Measurements from ENCODE around the gene RPUSD1.

The RPUSD1 gene

GRCh38 chr16:797120-797420 is 8.9 kb upstream of the RPUSD1 start:
- H3K4ac ChIP-seq (ENCODE audit: low read depth in 1 of 2, low read length in 2 of 2), result no peak overlapping the region

GRCh38 chr16:796296-797119 is 8.3 kb upstream of the RPUSD1 start:
- Histone ChIP-seq H2BK12ac (ENCODE audit: low read length in 2 of 2) (no peak overlapping the region), H3K14ac (ENCODE audit: low read length in 2 of 2) (no peak overlapping the region), H3K36me3 (ENCODE audit: control insufficient read depth in 1 of 2, insufficient read depth in 2 of 2, low read depth in 1 of 2, low read length in 2 of 2) (peaks cover 0 to 65% of the 10 kb centered on the region in 2 experiments), H3K4me1 (ENCODE audit: control insufficient read depth, insufficient read depth, low read depth, low read length) (peaks cover 12% of the 10 kb centered on the region), H3K9me3 (ENCODE audit: control insufficient read depth, low read length) (no peaks in the 10 kb centered on the region), H3K27me3 (ENCODE audit: control insufficient read depth in 1 of 2, insufficient read depth in 1 of 2, low read length in 2 of 2) (peaks cover 25% of the 10 kb centered on the region in 2 experiments), H3K18ac (ENCODE audit: low read depth in 1 of 2, low read length in 2 of 2) (no peak overlapping the region), H3K4ac (ENCODE audit: low read depth in 1 of 2, low read length in 2 of 2) (no peak overlapping the region), H2BK5ac (ENCODE audit: low read depth, low read length, poor library complexity, severe bottlenecking) (no peak overlapping the region), H3K27ac (ENCODE audit: low read length, poor library complexity, severe bottlenecking) (no peak overlapping the region), H3K9ac (ENCODE audit: low read length) (no peak overlapping the region), H4K91ac (ENCODE audit: low read length) (no peak overlapping the region), H2BK120ac (ENCODE audit: low read depth, low read length) (no peak overlapping the region), H2AFZ (ENCODE audit: low read depth, low read length) (no peak overlapping the region), H2BK15ac (ENCODE audit: low read depth, poor library complexity, severe bottlenecking) (no peak overlapping the region), H3K23ac (ENCODE audit: low read length in 2 of 2) (no peak overlapping the region), H3K4me2 (ENCODE audit: low read length, poor library complexity, severe bottlenecking) (no peak overlapping the region), H3K4me3 (ENCODE audit: insufficient read depth in 1 of 2, low read depth in 1 of 2, low read length in 2 of 2) (no peak overlapping the region), H3K79me1 (replicated peaks; ENCODE audit: low read length, poor library complexity, severe bottlenecking) (peaks cover 3% of the 10 kb centered on the region), H2AK5ac (ENCODE audit: low read length, severe bottlenecking) (no peak overlapping the region), H4K8ac (ENCODE audit: low read length) (no peak overlapping the region)
- DNase-seq, result no peak
- WGBS, result 94% methylated on average over 38 of the region's 38 CpGs

More at GRCh38 chr16:797120-797420, 8.9 kb upstream of the RPUSD1 start:
- H3K23ac ChIP-seq (ENCODE audit: low read length in 2 of 2), result no peak overlapping the region
- peaks cover 12% of the 10 kb centered on the region for H3K4me1 ChIP-seq (ENCODE audit: control insufficient read depth, insufficient read depth, low read depth, low read length)
- H2BK12ac ChIP-seq (ENCODE audit: low read length in 2 of 2), result no peak overlapping the region
- no peak overlapping the region for H3K4me2 ChIP-seq (ENCODE audit: low read length, poor library complexity, severe bottlenecking)
- no peak overlapping the region for H3K9ac ChIP-seq (ENCODE audit: low read length)
- no peak overlapping the region for H4K91ac ChIP-seq (ENCODE audit: low read length)
- H3K36me3 ChIP-seq (ENCODE audit: control insufficient read depth in 1 of 2, insufficient read depth in 2 of 2, low read depth in 1 of 2, low read length in 2 of 2), result peaks cover 0 to 59% of the 10 kb centered on the region in 2 experiments
- H3K27me3 ChIP-seq (ENCODE audit: control insufficient read depth in 1 of 2, insufficient read depth in 1 of 2, low read length in 2 of 2), result peaks cover 30 to 31% of the 10 kb centered on the region in 2 experiments
- no peaks in the 10 kb centered on the region for H3K9me3 ChIP-seq (ENCODE audit: control insufficient read depth, low read length)
- no peak overlapping the region for H3K27ac ChIP-seq (ENCODE audit: low read length, poor library complexity, severe bottlenecking)
- no peak overlapping the region for H2BK15ac ChIP-seq (ENCODE audit: low read depth, poor library complexity, severe bottlenecking)
- no peak overlapping the region for H2BK120ac ChIP-seq (ENCODE audit: low read depth, low read length)
- no peak overlapping the region for H3K14ac ChIP-seq (ENCODE audit: low read length in 2 of 2)
- no peak overlapping the region for H2AK5ac ChIP-seq (ENCODE audit: low read length, severe bottlenecking)
- no peak overlapping the region for H3K18ac ChIP-seq (ENCODE audit: low read depth in 1 of 2, low read length in 2 of 2)
- no peaks in the 10 kb centered on the region for H3K79me1 ChIP-seq (replicated peaks; ENCODE audit: low read length, poor library complexity, severe bottlenecking)
- WGBS, result 94% methylated on average over 2 of the region's 2 CpGs
- H2AFZ ChIP-seq (ENCODE audit: low read depth, low read length), result no peak overlapping the region
- no peak for DNase-seq
- H3K4me3 ChIP-seq (ENCODE audit: insufficient read depth in 1 of 2, low read depth in 1 of 2, low read length in 2 of 2), result no peak overlapping the region
- no peak overlapping the region for H2BK5ac ChIP-seq (ENCODE audit: low read depth, low read length, poor library complexity, severe bottlenecking)
- no peak overlapping the region for H4K8ac ChIP-seq (ENCODE audit: low read length)

GRCh38 chr16:795580-796229 is 7.5 kb upstream of the RPUSD1 start:
- no peak overlapping the region for H3K27ac ChIP-seq (ENCODE audit: low read length, poor library complexity, severe bottlenecking)
- no peak overlapping the region for H3K23ac ChIP-seq (ENCODE audit: low read length in 2 of 2)
- H2BK15ac ChIP-seq (ENCODE audit: low read depth, poor library complexity, severe bottlenecking), result no peak overlapping the region
- no peak overlapping the region for H3K4me3 ChIP-seq (ENCODE audit: insufficient read depth in 1 of 2, low read depth in 1 of 2, low read length in 2 of 2)
- no peak overlapping the region for H4K8ac ChIP-seq (ENCODE audit: low read length)
- no peak overlapping the region for H3K14ac ChIP-seq (ENCODE audit: low read length in 2 of 2)
- peaks cover 17% of the 10 kb centered on the region in 2 experiments for H3K27me3 ChIP-seq (ENCODE audit: control insufficient read depth in 1 of 2, insufficient read depth in 1 of 2, low read length in 2 of 2)
- H3K18ac ChIP-seq (ENCODE audit: low read depth in 1 of 2, low read length in 2 of 2), result no peak overlapping the region
- no peak overlapping the region for H3K9ac ChIP-seq (ENCODE audit: low read length)
- no peak overlapping the region for H3K4ac ChIP-seq (ENCODE audit: low read depth in 1 of 2, low read length in 2 of 2)
- peaks cover 12% of the 10 kb centered on the region for H3K4me1 ChIP-seq (ENCODE audit: control insufficient read depth, insufficient read depth, low read depth, low read length)
- 97% methylated on average over 31 of the region's 33 CpGs for WGBS
- peaks cover 9% of the 10 kb centered on the region for H3K79me1 ChIP-seq (replicated peaks; ENCODE audit: low read length, poor library complexity, severe bottlenecking)
- no peak overlapping the region for H4K91ac ChIP-seq (ENCODE audit: low read length)
- H2BK5ac ChIP-seq (ENCODE audit: low read depth, low read length, poor library complexity, severe bottlenecking), result no peak overlapping the region
- no peak overlapping the region for H2AFZ ChIP-seq (ENCODE audit: low read depth, low read length)
- H2AK5ac ChIP-seq (ENCODE audit: low read length, severe bottlenecking), result no peak overlapping the region
- no peak overlapping the region for H2BK12ac ChIP-seq (ENCODE audit: low read length in 2 of 2)
- peaks cover 0 to 73% of the 10 kb centered on the region in 2 experiments for H3K36me3 ChIP-seq (ENCODE audit: control insufficient read depth in 1 of 2, insufficient read depth in 2 of 2, low read depth in 1 of 2, low read length in 2 of 2)
- H3K9me3 ChIP-seq (ENCODE audit: control insufficient read depth, low read length), result no peaks in the 10 kb centered on the region
- no peak overlapping the region for H3K4me2 ChIP-seq (ENCODE audit: low read length, poor library complexity, severe bottlenecking)
- no peak for DNase-seq
- no peak overlapping the region for H2BK120ac ChIP-seq (ENCODE audit: low read depth, low read length)

- Histone ChIP-seq H3K9ac (ENCODE audit: low read length) (no peak overlapping the region), H3K36me3 (ENCODE audit: control insufficient read depth in 1 of 2, insufficient read depth in 2 of 2, low read depth in 1 of 2, low read length in 2 of 2) (peaks cover 0 to 80% of the 10 kb centered on the region in 2 experiments), H4K91ac (ENCODE audit: low read length) (no peak overlapping the region), H3K4ac (ENCODE audit: low read depth in 1 of 2, low read length in 2 of 2) (no peak overlapping the region), H3K4me1 (ENCODE audit: control insufficient read depth, insufficient read depth, low read depth, low read length) (peaks cover 5% of the 10 kb centered on the region), H4K8ac (ENCODE audit: low read length) (no peak overlapping the region), H3K27me3 (ENCODE audit: control insufficient read depth in 1 of 2, insufficient read depth in 1 of 2, low read length in 2 of 2) (peaks cover 11% of the 10 kb centered on the region in 2 experiments), H2BK120ac (ENCODE audit: low read depth, low read length) (no peak overlapping the region), H3K18ac (ENCODE audit: low read depth in 1 of 2, low read length in 2 of 2) (no peak overlapping the region), H2AK5ac (ENCODE audit: low read length, severe bottlenecking) (no peak overlapping the region), H3K9me3 (ENCODE audit: control insufficient read depth, low read length) (no peaks in the 10 kb centered on the region), H2BK15ac (ENCODE audit: low read depth, poor library complexity, severe bottlenecking) (no peak overlapping the region), H3K79me1 (replicated peaks; ENCODE audit: low read length, poor library complexity, severe bottlenecking) (peaks cover 16% of the 10 kb centered on the region), H3K23ac (ENCODE audit: low read length in 2 of 2) (no peak overlapping the region), H3K4me2 (ENCODE audit: low read length, poor library complexity, severe bottlenecking) (no peak overlapping the region), H2BK12ac (ENCODE audit: low read length in 2 of 2) (no peak overlapping the region), H2BK5ac (ENCODE audit: low read depth, low read length, poor library complexity, severe bottlenecking) (no peak overlapping the region), H2AFZ (ENCODE audit: low read depth, low read length) (no peak overlapping the region), H3K14ac (ENCODE audit: low read length in 2 of 2) (no peak overlapping the region), H3K4me3 (ENCODE audit: insufficient read depth in 1 of 2, low read depth in 1 of 2, low read length in 2 of 2) (no peak overlapping the region), H3K27ac (ENCODE audit: low read length, poor library complexity, severe bottlenecking) (no peak overlapping the region)
- no peak for DNase-seq
- WGBS, result 86% methylated on average over 17 of the region's 31 CpGs
Measured at GRCh38 chr16:794853-795466, 6.8 kb upstream of the RPUSD1 start.
